ENCODE measurements around the gene PRG2. TPM values are rescaled to one million over a fixed set of nuclear protein-coding genes. Genes with fewer than 3 reads are reported as not detected.

PRG2 gene
- total and polyA plus RNA-seq, 9 of the 15 experiments (the other 6 are each of a cell fraction or from before 2014, with no cell fraction given) = 1.8 to 78.0 (median 26.6) TPM

DNA sequence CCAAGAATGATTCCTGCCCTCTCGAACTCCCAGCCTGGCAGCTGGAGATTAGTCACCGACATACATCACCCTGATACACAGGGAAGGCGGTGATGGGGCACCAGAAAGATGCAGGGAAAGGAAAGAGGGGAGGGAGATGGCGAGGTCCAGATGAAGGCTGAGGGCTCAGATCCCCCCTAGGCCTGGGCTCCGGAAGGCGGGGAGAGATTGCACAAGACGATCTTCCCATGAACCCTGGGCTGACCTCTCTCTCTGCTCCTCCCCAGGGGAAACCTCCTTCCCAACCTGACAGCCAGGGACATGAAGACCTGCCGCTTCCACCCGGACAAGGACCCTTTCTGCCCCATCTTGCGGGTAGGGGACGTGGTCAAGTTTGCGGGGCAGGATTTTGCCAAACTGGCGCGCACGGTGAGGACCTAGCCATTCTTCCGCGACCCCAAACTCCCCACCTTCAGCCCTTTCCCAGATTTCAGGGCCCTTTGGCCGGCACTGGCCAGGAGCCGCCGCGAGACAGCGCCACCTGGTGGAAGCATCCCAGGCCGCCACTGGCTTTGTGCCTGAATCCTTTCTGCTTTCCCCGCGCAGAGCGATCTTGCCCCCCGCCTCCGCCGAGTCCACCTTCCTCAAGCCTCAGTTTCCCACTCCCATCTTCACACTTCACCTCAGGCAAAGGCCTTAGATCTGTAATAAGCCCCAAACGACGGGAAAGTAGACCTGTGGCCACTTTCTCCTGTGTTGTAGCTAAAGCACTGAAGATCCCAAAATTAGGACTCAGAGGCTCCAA, 40.8 kb downstream of the PRG2 start (continued):
- TF ChIP-seq ELK1 (CRISPR knock-in tag; IDR thresholded peaks at IDR 0.05) (no peak), ZZZ3 (IDR thresholded peaks at IDR 0.05) (no peak), SAFB2 (IDR thresholded peaks at IDR 0.05; ENCODE audit: borderline replicate concordance, low read depth, low read length, severe bottlenecking) (no peak), MEF2A (IDR thresholded peaks at IDR 0.05; ENCODE audit: control insufficient read depth, low read depth, low read length) (no peak), ZNF347 (CRISPR knock-in tag; IDR thresholded peaks at IDR 0.05; ENCODE audit: low read depth) (no peak), CEBPB (tag; IDR thresholded peaks at IDR 0.05) (peak; percentile 71), MEIS2 (IDR thresholded peaks at IDR 0.05; ENCODE audit: partially characterized antibody) (no peak), YY1 (IDR thresholded peaks at IDR 0.05; ENCODE audit: borderline replicate concordance in 1 of 3, control insufficient read depth in 1 of 3, extremely low read depth in 1 of 3, insufficient read depth in 3 of 3, insufficient read length in 1 of 3, insufficient replicate concordance in 2 of 3, low read depth in 1 of 3, low read length in 2 of 3) (peak in 2 of 3 experiments; percentile 24 to 44), ZNF75A (CRISPR knock-in tag; IDR thresholded peaks at IDR 0.05) (no peak), ZNF655 (CRISPR knock-in tag; IDR thresholded peaks at IDR 0.05) (no peak), RBM22 (IDR thresholded peaks at IDR 0.05; ENCODE audit: low read depth, low read length, poor library complexity, severe bottlenecking) (no peak), THRA (IDR thresholded peaks at IDR 0.05) (no peak), HDAC8 (tag; IDR thresholded peaks at IDR 0.05) (no peak), ZBTB8A (IDR thresholded peaks at IDR 0.05; ENCODE audit: partially characterized antibody) (no peak), ZNF212 (CRISPR knock-in tag; IDR thresholded peaks at IDR 0.05) (no peak), ZBTB34 (CRISPR knock-in tag; IDR thresholded peaks at IDR 0.05) (no peak)

All from K562 (cell line).